CD4-positive, alpha-beta T cell treated with Interferon alpha-2 for 1 hour (primary cell): ENCODE results near the gene FUS.

ENCODE experiments used
- DNase-seq, 2 donors: peaks; one replicate each; pipeline ENCODE4 v3.0.0-alpha.2; 2020 to 2022

FUS gene

GRCh38 chr16:31204871-31205666 lies 25.1 kb downstream of the FUS start:
- no peak for DNase-seq

- no peak for DNase-seq
Measured at GRCh38 chr16:31206776-31207175, 26.8 kb downstream of the FUS start.

GRCh38 chr16:31213342-31213741 lies 33.4 kb downstream of the FUS start:
- no peak for DNase-seq

- DNase-seq: no peak
Measured at GRCh38 chr16:31213877-31214707, 34.2 kb downstream of the FUS start, which contains the start of gene TRIM72. Gene TRIM72, plus strand, starts transcription at chr16:31214119. Its CDS starts 620 bp downstream, at chr16:31214739.

- DNase-seq: no peak
Measured at GRCh38 chr16:31214708-31215286, 34.9 kb downstream of the FUS start.

- DNase-seq: no peak
Measured at GRCh38 chr16:31215287-31216162, 35.6 kb downstream of the FUS start.

DNA sequence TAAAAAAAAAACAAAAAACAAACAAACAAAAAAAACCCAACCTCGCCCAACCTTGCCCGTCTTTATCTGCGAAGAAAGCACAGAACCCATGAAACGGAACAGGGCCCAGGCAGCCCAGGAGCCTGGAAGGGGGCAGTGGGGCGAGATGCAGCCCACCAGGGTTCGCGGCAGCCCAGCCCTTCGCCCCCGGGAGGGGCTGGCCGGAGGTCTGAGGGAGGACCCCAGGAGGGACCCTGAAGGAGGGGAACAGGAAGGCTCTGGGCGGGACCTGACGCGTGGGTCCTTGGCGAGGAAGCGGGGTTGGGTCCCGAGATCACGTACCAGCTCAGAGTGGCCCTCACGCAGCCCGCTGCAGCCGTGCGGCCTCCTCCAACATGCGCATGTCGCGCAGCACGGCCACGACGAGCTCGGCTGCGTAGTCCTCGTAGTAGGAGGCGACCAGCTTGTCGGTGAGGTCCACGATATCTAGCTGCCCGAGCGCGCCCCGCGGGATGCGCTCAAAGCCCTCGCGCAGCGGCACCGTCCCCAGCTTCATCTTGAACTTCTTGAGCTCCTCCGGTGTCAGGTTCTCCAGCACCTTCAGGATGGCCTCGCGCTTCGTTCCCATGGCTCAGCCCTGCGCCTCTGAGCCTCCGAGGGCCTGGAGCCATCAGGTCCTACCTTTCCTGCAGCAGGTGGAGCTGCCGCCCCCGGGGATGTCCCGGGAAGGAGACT lies 36.6 kb downstream of the FUS start, which contains the start of gene PYDC1:
Gene PYDC1 (minus strand): TSS at position 714 of the 714 bp plus-strand sequence. CDS start 107 bp downstream, at position 607.
- DNase-seq: no peak

- DNase-seq: no peak
Measured at GRCh38 chr16:31217136-31217530, 37.2 kb downstream of the FUS start.

DNA sequence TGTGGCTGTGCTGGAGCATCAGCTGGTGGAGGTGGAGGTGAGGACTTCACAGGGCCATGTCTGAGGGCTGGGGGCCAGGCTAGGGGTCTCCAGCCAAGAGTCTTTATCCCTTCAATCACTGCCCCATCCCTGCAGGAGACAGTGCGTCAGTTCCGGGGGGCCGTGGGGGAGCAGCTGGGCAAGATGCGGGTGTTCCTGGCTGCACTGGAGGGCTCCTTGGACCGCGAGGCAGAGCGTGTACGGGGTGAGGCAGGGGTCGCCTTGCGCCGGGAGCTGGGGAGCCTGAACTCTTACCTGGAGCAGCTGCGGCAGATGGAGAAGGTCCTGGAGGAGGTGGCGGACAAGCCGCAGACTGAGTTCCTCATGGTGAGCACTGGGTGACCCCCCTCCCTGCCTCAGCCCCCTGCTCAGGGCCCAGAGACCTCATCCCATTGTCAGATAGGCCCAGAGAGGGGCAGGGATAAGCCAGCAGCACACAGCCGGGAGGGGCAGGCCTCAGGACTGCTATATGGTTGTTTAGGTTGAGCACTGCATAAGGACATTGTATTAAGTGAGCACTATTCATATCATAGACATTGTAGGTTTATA lies 39.3 kb downstream of the FUS start:
- DNase-seq: no peak

DNA sequence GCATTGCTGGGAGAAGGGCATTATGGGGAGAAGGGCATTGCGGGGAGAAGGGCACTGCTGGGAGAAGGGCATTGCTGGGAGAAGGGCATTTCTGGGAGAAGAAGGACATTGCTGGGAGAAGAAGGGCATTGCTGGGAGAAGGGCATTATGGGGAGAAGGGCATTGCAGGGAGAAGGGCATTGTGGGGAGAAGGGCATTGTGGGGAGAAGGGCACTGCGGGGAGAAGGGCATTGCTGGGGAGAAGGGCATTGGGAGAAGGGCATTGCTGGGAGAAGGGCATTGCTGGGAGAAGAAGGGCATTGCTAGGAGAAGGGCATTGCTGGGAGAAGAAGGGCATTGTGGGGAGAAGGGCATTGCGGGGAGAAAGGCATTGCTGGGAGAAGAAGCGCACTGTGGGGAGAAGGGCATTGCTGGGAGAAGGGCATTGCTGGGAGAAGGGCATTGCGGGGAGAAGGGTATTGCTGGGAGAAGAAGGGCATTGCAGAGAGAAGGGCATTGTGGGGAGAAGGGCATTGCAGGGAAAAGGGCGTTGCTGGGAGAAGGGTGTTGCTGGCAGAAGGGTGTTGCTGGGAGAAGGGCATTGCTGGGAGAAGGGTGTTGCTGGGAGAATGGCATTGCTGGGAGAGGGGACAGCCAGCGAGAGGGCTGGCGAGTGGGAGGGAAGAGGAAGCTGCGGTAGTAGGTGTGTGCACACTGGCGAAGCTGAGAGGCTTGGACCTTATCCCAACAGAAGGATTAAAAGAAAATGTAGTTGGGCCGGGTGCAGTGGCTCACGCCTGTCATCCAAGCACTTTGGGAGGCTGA lies 41.6 kb downstream of the FUS start:
- no peak for DNase-seq

DNA sequence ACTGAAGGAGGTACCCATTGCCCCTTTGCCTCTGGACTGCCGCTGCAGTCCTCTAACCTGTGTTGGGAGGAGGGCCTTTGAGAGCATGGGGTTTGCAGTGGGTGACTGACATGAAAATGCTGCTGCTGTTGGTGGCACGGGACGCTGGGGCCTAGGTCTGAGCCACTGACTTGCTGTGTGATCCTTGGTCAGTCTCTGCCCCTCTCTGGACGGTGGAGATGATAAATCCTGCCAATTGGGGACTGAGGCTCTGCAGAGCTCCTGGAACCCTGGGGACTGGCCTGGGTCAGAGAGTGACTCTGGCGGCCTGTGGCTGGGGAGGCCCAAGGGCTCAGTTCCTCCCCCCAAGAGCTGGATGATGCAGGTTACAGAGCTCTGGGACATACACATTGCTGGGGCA lies 43.1 kb downstream of the FUS start:
- no peak for DNase-seq

- DNase-seq: no peak
Measured at GRCh38 chr16:31224092-31224955, 44.4 kb downstream of the FUS start.

DNA sequence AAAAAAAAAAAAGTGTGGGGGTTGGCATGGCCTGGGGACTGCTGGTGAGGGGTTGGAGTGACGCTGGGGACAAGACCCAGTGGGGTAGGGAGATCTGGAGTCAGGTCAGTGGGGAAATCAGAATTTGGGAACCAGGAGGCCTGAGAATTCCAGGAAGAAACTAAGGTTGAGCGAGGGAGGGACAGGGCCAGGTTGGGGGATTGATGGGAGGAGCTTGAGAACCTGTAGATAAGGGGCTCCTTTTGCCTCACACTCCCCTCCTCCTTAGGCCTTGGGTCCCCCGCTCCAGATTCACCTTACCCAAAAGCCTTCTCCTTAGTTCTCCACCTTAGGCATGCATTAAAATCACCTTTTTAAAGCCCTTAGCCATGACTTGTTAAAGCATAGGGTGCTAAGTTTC lies 45.3 kb downstream of the FUS start:
- no peak for DNase-seq

GRCh38 chr16:31228206-31228605 lies 48.3 kb downstream of the FUS start:
- DNase-seq: no peak

- no peak for DNase-seq
Measured at GRCh38 chr16:31229501-31229900, 49.6 kb downstream of the FUS start.

DNA sequence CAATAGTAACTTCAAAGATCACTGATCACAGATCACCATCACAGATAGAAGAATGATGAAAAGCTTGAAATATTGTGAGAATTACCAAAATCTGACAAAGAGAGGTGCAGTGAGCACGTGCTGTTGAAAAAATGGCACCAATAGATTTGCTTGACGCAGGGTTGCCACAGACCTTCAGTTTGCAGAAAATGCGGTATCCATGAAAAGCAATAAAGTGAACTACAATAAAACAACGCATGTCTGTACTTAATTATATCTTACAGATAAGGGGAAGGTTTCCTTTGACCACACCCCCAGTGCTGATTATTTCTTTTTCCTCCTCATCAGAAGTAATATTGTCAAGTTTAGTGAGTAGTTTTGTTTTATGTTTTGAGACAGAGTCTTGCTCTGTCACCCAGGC lies 58.1 kb downstream of the FUS start:
- DNase-seq: no peak
